ENCODE measurements around the gene CLDN3. TPM values are rescaled to one million over a fixed set of nuclear protein-coding genes. Genes with fewer than 3 reads are reported as not detected.

CLDN3 gene
- not detected in 2 replicates for total RNA-seq

GRCh38 chr7:73770002-73770859 is at the start of gene CLDN3:
Gene CLDN3 (minus strand): TSS chr7:73770270. CDS start chr7:73770049, 221 bp downstream.

GRCh38 chr7:73738612-73739386 is 31.3 kb downstream of the CLDN3 start, which contains the start of gene ABHD11:
Gene ABHD11 (minus strand): TSS chr7:73738802. CDS start chr7:73738770, 32 bp downstream.

Other genes starting within 250 kb of the CLDN3 start
- gene BAZ1B, start 248.0 kb downstream of the CLDN3 start, total RNA-seq, result 28.0 and 28.2 TPM in 2 replicates
- gene BCL7B, start 212.6 kb downstream of the CLDN3 start, total RNA-seq, result 41.5 and 52.1 TPM in 2 replicates
- gene TBL2, start 191.7 kb downstream of the CLDN3 start, total RNA-seq, result 46.5 and 50.5 TPM in 2 replicates
- gene MLXIPL, start 145.7 kb downstream of the CLDN3 start, total RNA-seq, result 0.04 TPM in 1 of 2 replicates, not detected in the other
- 2.3 and 2.9 TPM in 2 replicates for gene VPS37D, start 102.4 kb downstream of the CLDN3 start, total RNA-seq
- gene DNAJC30, start 86.8 kb downstream of the CLDN3 start, total RNA-seq, result 2.6 and 3.9 TPM in 2 replicates
- 75.0 and 85.3 TPM in 2 replicates for gene BUD23, start 86.7 kb downstream of the CLDN3 start, total RNA-seq
- 10.0 and 19.6 TPM in 2 replicates for gene STX1A, start 50.6 kb downstream of the CLDN3 start, total RNA-seq
- gene ABHD11, start 31.5 kb downstream of the CLDN3 start, total RNA-seq, result 17.0 and 29.6 TPM in 2 replicates
- 0.53 and 1.5 TPM in 2 replicates for gene CLDN4, start 60.7 kb upstream of the CLDN3 start, total RNA-seq
- gene METTL27, start 72.2 kb upstream of the CLDN3 start, total RNA-seq, result 1.1 and 3.2 TPM in 2 replicates
- not detected in 2 replicates for gene TMEM270, start 90.9 kb upstream of the CLDN3 start, total RNA-seq